Measurements from ENCODE around the gene PCK2. TPM values are rescaled to one million over a fixed set of nuclear protein-coding genes. Genes with fewer than 3 reads are reported as not detected.

The PCK2 gene
- total and polyA plus RNA-seq, 2 donors (not counting 3 experiments of a cell fraction or from before 2014, with no cell fraction given) = 23.5 to 24.5 TPM

- H3K36me3 ChIP-seq (ENCODE audit: control insufficient read depth in 2 of 2, extremely low read depth in 1 of 2, insufficient read depth in 2 of 2, low read length in 2 of 2) = no peaks in the 10 kb centered on the region
- H3K9ac ChIP-seq (replicated peaks; ENCODE audit: extremely low read depth, insufficient read depth, low read length) = no peak overlapping the region
- no peaks in the 10 kb centered on the region for H3K4me1 ChIP-seq (ENCODE audit: control insufficient read depth, extremely low read depth, insufficient read depth, low read length)
- H4K20me1 ChIP-seq (replicated peaks; ENCODE audit: control insufficient read depth, extremely low read depth, insufficient read depth, low read length) = no peaks in the 10 kb centered on the region
- intact Hi-C loops (cut with micrococcal nuclease) = no loop called here
- H3K9me3 ChIP-seq (replicated peaks; ENCODE audit: control insufficient read depth, insufficient read depth, low read length) = no peaks in the 10 kb centered on the region
- no peak for FAIRE-seq
- H3K79me2 ChIP-seq (ENCODE audit: control insufficient read depth, insufficient read depth, low read length) = no peaks in the 10 kb centered on the region
- TF ChIP-seq MYC (IDR thresholded peaks at IDR 0.05; ENCODE audit: low read depth, low read length) (no peak), EZH2 (IDR thresholded peaks at IDR 0.05; ENCODE audit: borderline replicate concordance, low read depth, low read length, severe bottlenecking) (no peak), GATA2 (IDR thresholded peaks at IDR 0.05; ENCODE audit: insufficient read depth, insufficient read length, low read depth, low read length) (no peak), JUN (IDR thresholded peaks at IDR 0.05; ENCODE audit: borderline replicate concordance, insufficient read depth, insufficient read length, low read depth) (no peak), POLR2A (IDR thresholded peaks at IDR 0.05; ENCODE audit: low read depth, low read length) (no peak), MAX (IDR thresholded peaks at IDR 0.05; ENCODE audit: insufficient read depth, insufficient read length) (no peak), FOS (IDR thresholded peaks at IDR 0.05; ENCODE audit: borderline replicate concordance, insufficient read depth, low read length) (no peak), POLR2AphosphoS5 (IDR thresholded peaks at IDR 0.05; ENCODE audit: insufficient read depth, low read depth, low read length) (no peak)
- TF ChIP-seq, protein P1, sequence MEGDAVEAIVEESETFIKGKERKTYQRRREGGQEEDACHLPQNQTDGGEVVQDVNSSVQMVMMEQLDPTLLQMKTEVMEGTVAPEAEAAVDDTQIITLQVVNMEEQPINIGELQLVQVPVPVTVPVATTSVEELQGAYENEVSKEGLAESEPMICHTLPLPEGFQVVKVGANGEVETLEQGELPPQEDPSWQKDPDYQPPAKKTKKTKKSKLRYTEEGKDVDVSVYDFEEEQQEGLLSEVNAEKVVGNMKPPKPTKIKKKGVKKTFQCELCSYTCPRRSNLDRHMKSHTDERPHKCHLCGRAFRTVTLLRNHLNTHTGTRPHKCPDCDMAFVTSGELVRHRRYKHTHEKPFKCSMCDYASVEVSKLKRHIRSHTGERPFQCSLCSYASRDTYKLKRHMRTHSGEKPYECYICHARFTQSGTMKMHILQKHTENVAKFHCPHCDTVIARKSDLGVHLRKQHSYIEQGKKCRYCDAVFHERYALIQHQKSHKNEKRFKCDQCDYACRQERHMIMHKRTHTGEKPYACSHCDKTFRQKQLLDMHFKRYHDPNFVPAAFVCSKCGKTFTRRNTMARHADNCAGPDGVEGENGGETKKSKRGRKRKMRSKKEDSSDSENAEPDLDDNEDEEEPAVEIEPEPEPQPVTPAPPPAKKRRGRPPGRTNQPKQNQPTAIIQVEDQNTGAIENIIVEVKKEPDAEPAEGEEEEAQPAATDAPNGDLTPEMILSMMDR (IDR thresholded peaks at IDR 0.05; ENCODE audit: extremely low read depth in 1 of 2, insufficient read depth in 1 of 2, low read depth in 1 of 2, low read length in 2 of 2) = no peak
- no peak overlapping the region for H3K27ac ChIP-seq (ENCODE audit: insufficient read depth, low read depth, low read length)
- ChIA-PET CTCF (interaction anchor here (1.1 kb wide), 1 partner anchor 14 kb away, joined by 3 read pairs; no protein-coding TSS in a partner anchor), POLR2A (no interaction called here)
- H3K4me2 ChIP-seq (ENCODE audit: insufficient read depth, low read length) = no peak overlapping the region
- no peak for DNase-seq (ENCODE audit: low read depth, low spot score)
- H3K9me1 ChIP-seq (replicated peaks; ENCODE audit: control insufficient read depth, extremely low read depth, insufficient read depth, low read length) = no peaks in the 10 kb centered on the region
- H3K4me3 ChIP-seq (replicated peaks in 1 of 3; ENCODE audit: insufficient read depth in 1 of 3, low read depth in 1 of 3, low read length in 3 of 3) = no peak overlapping the region
- dilution Hi-C loops (cut with MboI; ENCODE audit: extremely low pct_ligation_motif_present, low sequenced_read_pairs) = no loop called here
- no peaks in the 10 kb centered on the region for H3K27me3 ChIP-seq (ENCODE audit: control insufficient read depth in 2 of 2, insufficient read depth in 2 of 2, low read length in 2 of 2)
- no peak overlapping the region for H2AFZ ChIP-seq (ENCODE audit: low read depth, low read length)
- BruUV-seq (replicated peaks) = no TSS peak
Measured at GRCh38 chr14:24071836-24072430, 22.2 kb upstream of the PCK2 start.
